H1 (cell line): ENCODE data around the gene PHC1. TPM values are rescaled to one million over a fixed set of nuclear protein-coding genes. Genes with fewer than 3 reads are reported as not detected.

Source experiments
- ASH2L ChIP-seq: fragments of 200-600, 300-600 bp; sonication (generic); IDR thresholded peaks from one replicate; pipeline ENCODE4 v1.7.1; 2017; ENCODE audit warnings: low read length
- EGR1 ChIP-seq: IDR thresholded peaks from 2 replicates; pipeline ENCODE4 v1.6.1; 2011; ENCODE audit warnings: low read depth, low read length, borderline replicate concordance
- EP300 ChIP-seq, 2 experiments: IDR thresholded peaks; 1 replicate in 1 of 2; 2 replicates in 1 of 2; pipeline ENCODE4 v1.6.1; 2011 to 2012; ENCODE audit warnings: low read depth in 2 of 2, low read length in 2 of 2, mild to moderate bottlenecking in 2 of 2, borderline replicate concordance in 1 of 2, inconsistent platforms in 1 of 2, moderate library complexity in 1 of 2
- HDAC2 ChIP-seq, 2 experiments: fragments of 300-600 bp in 1 of 2; sonication (generic) in 1 of 2; IDR thresholded peaks; 2 replicates each; pipeline ENCODE4 v1.6.1; 2011 to 2012; ENCODE audit warnings: low read depth in 2 of 2, low read length in 2 of 2, mild to moderate bottlenecking in 2 of 2, moderate library complexity in 2 of 2, borderline replicate concordance in 1 of 2, inconsistent platforms in 1 of 2
- PHF8 ChIP-seq: fragments of 200-600 bp; sonication (generic); conservative IDR thresholded peaks from 2 replicates; pipeline ENCODE4 v1.7.1; 2012; ENCODE audit warnings: low read depth, mild to moderate bottlenecking, inconsistent platforms, low read length, moderate library complexity
- POLR2AphosphoS5 ChIP-seq: IDR thresholded peaks from 2 replicates; pipeline ENCODE4 v1.6.1; 2011; ENCODE audit warnings: low read depth, low read length
- TAF1 ChIP-seq: IDR thresholded peaks from 2 replicates; pipeline ENCODE4 v1.6.1; 2011; ENCODE audit warnings: mild to moderate bottlenecking, low read depth, low read length
- TAF7 ChIP-seq: optimal IDR thresholded peaks from 2 replicates; pipeline ENCODE3; 2011; ENCODE audit warnings: low read depth, mild to moderate bottlenecking, inconsistent platforms, low read length, moderate library complexity, borderline replicate concordance
- TBP ChIP-seq: IDR thresholded peaks from 2 replicates; pipeline ENCODE4 v1.6.1; 2011; ENCODE audit warnings: low read depth, low read length, improper control_type of control experiment
- polyA plus RNA-seq, 7 experiments: library from polyadenylated mRNA; depleted of rRNA in 3 of 7; stranded (reverse) in 5 of 7; unstranded in 2 of 7; fragments of >200 nt in 5 of 7; fragments of 200-250 nt in 2 of 7; gene quantifications; 1 replicate in 5 of 7; 2 replicates in 1 of 7; 4 replicates in 1 of 7; pipeline versions ENCODE4 v1.2.1 to v1.2.3, GENCODE V29; 2011 to 2013; ENCODE audit warnings: missing spikeins in 2 of 7, mixed read lengths in 2 of 7
- total RNA-seq: library from RNA; stranded (reverse); fragmentation: NEBNext Ultra II Directional; extraction: Animal tissue kit (Norgen Biotek cat#: 25700); gene quantifications from 2 replicates; pipeline ENCODE4 v1.2.1, GENCODE V29; 2021
- TF ChIP-seq, protein P1 (sequence below), 3 experiments: IDR thresholded peaks; 1 replicate in 2 of 3; 2 replicates in 1 of 3; pipeline versions ENCODE4 v1.5.1 to v1.6.1; 2011; ENCODE audit warnings: low read length in 3 of 3, mild to moderate bottlenecking in 3 of 3, inconsistent platforms in 2 of 3, low read depth in 1 of 3, moderate library complexity in 1 of 3; ENCODE audit not compliant: insufficient read depth in 1 of 3; ENCODE audit errors: control extremely low read depth in 1 of 3

PHC1 gene
- total and polyA plus RNA-seq, 2 of the 8 experiments (the other 6 are each of a cell fraction or from before 2014, with no cell fraction given), result 934 to 1,655 TPM

- TF ChIP-seq, protein P1, sequence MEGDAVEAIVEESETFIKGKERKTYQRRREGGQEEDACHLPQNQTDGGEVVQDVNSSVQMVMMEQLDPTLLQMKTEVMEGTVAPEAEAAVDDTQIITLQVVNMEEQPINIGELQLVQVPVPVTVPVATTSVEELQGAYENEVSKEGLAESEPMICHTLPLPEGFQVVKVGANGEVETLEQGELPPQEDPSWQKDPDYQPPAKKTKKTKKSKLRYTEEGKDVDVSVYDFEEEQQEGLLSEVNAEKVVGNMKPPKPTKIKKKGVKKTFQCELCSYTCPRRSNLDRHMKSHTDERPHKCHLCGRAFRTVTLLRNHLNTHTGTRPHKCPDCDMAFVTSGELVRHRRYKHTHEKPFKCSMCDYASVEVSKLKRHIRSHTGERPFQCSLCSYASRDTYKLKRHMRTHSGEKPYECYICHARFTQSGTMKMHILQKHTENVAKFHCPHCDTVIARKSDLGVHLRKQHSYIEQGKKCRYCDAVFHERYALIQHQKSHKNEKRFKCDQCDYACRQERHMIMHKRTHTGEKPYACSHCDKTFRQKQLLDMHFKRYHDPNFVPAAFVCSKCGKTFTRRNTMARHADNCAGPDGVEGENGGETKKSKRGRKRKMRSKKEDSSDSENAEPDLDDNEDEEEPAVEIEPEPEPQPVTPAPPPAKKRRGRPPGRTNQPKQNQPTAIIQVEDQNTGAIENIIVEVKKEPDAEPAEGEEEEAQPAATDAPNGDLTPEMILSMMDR (IDR thresholded peaks at IDR 0.05; ENCODE audit: control extremely low read depth in 1 of 3, insufficient read depth in 1 of 3, low read depth in 1 of 3, low read length in 3 of 3), result peak; percentile 12 to 43 (median 30); a peak in 2 of 4 replicates
- TF ChIP-seq HDAC2 (IDR thresholded peaks at IDR 0.05; ENCODE audit: borderline replicate concordance in 1 of 2, low read depth in 2 of 2, low read length in 2 of 2) (peak in 1 of 2 experiments; percentile 21; a peak in 1 of 4 replicates), ASH2L (peak; percentile 85), PHF8 (0 out of 2 replicates have a peak, but pooled peaks have one; percentile 20), EP300 (IDR thresholded peaks at IDR 0.05; ENCODE audit: borderline replicate concordance in 1 of 2, low read depth in 2 of 2, low read length in 2 of 2) (peak in 1 of 2 experiments; percentile 70; a peak in 1 of 3 replicates), TAF7 (peak; percentile 57), TBP (peak; percentile 74), EGR1 (peak; percentile 53; the same call in 1 of the 2 replicates), TAF1 (peak; percentile 73), POLR2AphosphoS5 (peak; percentile 59)
- TF ChIP-seq, all 59 proteins: peak for 13; not testable (repeated sequence) for 46
Observed at GRCh38 chr12:8914033-8914715, at the start of gene PHC1 (continued).
